ENCODE data around the gene LIN28B.

DNA sequence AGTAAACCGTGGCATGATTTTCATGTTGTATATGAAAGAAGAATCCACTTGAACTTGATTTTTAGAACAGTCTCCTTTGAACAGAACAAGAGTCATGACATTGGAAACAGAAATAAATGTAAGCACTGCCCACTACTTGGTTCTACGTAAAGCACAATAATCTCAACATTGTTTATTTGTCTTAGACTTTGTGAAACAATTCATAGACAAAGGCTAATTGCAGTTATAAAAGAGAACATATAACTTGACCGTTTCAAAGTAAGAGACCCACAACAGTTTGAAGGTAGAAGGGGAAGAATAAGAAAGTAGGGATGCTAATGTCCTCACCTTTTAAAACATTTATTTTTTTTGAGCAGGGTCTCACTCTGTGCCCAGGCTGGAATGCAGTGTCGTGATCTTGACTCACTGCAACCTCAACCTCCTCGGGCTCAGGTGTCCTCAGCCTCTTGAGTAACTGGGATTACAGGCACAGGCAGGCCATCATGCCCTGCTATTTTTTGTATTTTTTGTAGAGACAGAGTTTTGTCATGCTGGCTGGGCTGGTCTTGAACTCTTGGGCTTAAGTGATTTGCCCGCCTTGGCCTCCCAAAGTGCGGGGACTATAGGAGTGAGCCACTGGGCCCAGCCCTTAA is 151.8 kb downstream of the LIN28B start:
- no peak for TF ChIP-seq EZH2phosphoT487 (IDR thresholded peaks at IDR 0.05; ENCODE audit: borderline replicate concordance, low read length)
- TF ChIP-seq, protein P1, sequence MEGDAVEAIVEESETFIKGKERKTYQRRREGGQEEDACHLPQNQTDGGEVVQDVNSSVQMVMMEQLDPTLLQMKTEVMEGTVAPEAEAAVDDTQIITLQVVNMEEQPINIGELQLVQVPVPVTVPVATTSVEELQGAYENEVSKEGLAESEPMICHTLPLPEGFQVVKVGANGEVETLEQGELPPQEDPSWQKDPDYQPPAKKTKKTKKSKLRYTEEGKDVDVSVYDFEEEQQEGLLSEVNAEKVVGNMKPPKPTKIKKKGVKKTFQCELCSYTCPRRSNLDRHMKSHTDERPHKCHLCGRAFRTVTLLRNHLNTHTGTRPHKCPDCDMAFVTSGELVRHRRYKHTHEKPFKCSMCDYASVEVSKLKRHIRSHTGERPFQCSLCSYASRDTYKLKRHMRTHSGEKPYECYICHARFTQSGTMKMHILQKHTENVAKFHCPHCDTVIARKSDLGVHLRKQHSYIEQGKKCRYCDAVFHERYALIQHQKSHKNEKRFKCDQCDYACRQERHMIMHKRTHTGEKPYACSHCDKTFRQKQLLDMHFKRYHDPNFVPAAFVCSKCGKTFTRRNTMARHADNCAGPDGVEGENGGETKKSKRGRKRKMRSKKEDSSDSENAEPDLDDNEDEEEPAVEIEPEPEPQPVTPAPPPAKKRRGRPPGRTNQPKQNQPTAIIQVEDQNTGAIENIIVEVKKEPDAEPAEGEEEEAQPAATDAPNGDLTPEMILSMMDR (IDR thresholded peaks at IDR 0.05; ENCODE audit: low read depth, low read length, poor library complexity, severe bottlenecking), result no peak
